HepG2 (cell line): ENCODE measurements around the gene HMCN2. TPM values are rescaled to one million over a fixed set of nuclear protein-coding genes. Genes with fewer than 3 reads are reported as not detected.

Source experiments
- CEBPG ChIP-seq: IDR thresholded peaks from 2 replicates; pipeline ENCODE4 v1.6.1; 2016
- KDM3A ChIP-seq: IDR thresholded peaks from 2 replicates; pipeline ENCODE4 v1.6.1; 2018; ENCODE audit warnings: low read depth, missing compliant biosample characterization
- MIER3 ChIP-seq: IDR thresholded peaks from 2 replicates; pipeline ENCODE4 v1.6.1; 2016; ENCODE audit warnings: missing compliant biosample characterization, borderline replicate concordance
- PAX8 ChIP-seq: sonication (generic); formaldehyde crosslinking; IDR thresholded peaks from 2 replicates; pipeline ENCODE4 v1.8.0; 2022; ENCODE audit warnings: mild to moderate bottlenecking, missing genetic modification reagents, borderline replicate concordance
- PHF20 ChIP-seq: sonication (generic); formaldehyde crosslinking; IDR thresholded peaks from 2 replicates; pipeline ENCODE4 v1.5.0; 2020; ENCODE audit warnings: mild to moderate bottlenecking, missing genetic modification reagents
- PHF5A ChIP-seq: IDR thresholded peaks from one replicate; pipeline ENCODE4 v1.6.1; 2018; ENCODE audit warnings: low read depth, missing genetic modification reagents; ENCODE audit not compliant: unreplicated experiment
- RAD21 ChIP-seq: fragments of 450-650 bp; formaldehyde crosslinking; IDR thresholded peaks from 2 replicates; pipeline ENCODE4 v1.5.0; 2020; ENCODE audit warnings: mild to moderate bottlenecking
- RBAK ChIP-seq: sonication (generic); formaldehyde crosslinking; IDR thresholded peaks from 2 replicates; pipeline ENCODE4 v1.5.1; 2020; ENCODE audit warnings: mild to moderate bottlenecking, missing genetic modification reagents
- TCF12 ChIP-seq, 2 experiments: fragments of 450-650 bp in 1 of 2; sonication (generic) in 1 of 2; formaldehyde crosslinking in 1 of 2; IDR thresholded peaks; 2 replicates each; pipeline versions ENCODE4 v1.6.1 to v1.8.0; 2017 to 2022; ENCODE audit warnings: antibody characterized with exemption in 1 of 2, mild to moderate bottlenecking in 1 of 2, missing genetic modification reagents in 1 of 2, moderate library complexity in 1 of 2
- XRCC5 ChIP-seq: fragments of 200-400 bp; formaldehyde crosslinking; optimal IDR thresholded peaks from 2 replicates; pipeline ENCODE3; 2017; ENCODE audit warnings: mild to moderate bottlenecking, low read length
- ZNF24 ChIP-seq: fragments of 450-650 bp; IDR thresholded peaks from 2 replicates; pipeline ENCODE4 v1.6.1; 2017; ENCODE audit warnings: antibody characterized with exemption, mild to moderate bottlenecking
- ZNF256 ChIP-seq: sonication (generic); formaldehyde crosslinking; conservative IDR thresholded peaks from 2 replicates; pipeline ENCODE4 v1.4.0; 2020; ENCODE audit warnings: missing genetic modification reagents
- ZNF484 ChIP-seq: sonication (generic); formaldehyde crosslinking; IDR thresholded peaks from 2 replicates; pipeline ENCODE4 v1.5.1; 2020; ENCODE audit warnings: mild to moderate bottlenecking, low read depth, missing genetic modification reagents, borderline replicate concordance
- ZNF768 ChIP-seq: sonication (generic); formaldehyde crosslinking; IDR thresholded peaks from 2 replicates; pipeline ENCODE4 v1.4.0; 2020; ENCODE audit warnings: missing genetic modification reagents
- polyA plus RNA-seq, 8 experiments: library from polyadenylated mRNA; depleted of rRNA in 3 of 8; stranded (reverse) in 7 of 8; unstranded in 1 of 8; fragments of >200 nt; fragmentation: Illumina TruSeq in 4 of 8; extraction: Trizol in 4 of 8; gene quantifications; 2 replicates each; pipeline versions ENCODE4 v1.2.1 to v1.2.3, GENCODE V29; 2011 to 2016; ENCODE audit warnings: low read depth in 4 of 8, missing spikeins in 1 of 8, mixed read lengths in 1 of 8; ENCODE audit not compliant: insufficient read depth in 1 of 8
- total RNA-seq, 5 experiments: library from RNA; depleted of rRNA; stranded (reverse); fragments of >200 nt; fragmentation: Illumina TruSeq; extraction: Trizol; gene quantifications; 2 replicates each; pipeline ENCODE4 v1.2.3, GENCODE V29; 2016; ENCODE audit warnings: low read depth in 1 of 5
- TF ChIP-seq, protein P1 (sequence below): sonication (generic); formaldehyde crosslinking; IDR thresholded peaks from one replicate; pipeline ENCODE4 v1.5.1; 2020; ENCODE audit warnings: mild to moderate bottlenecking, missing genetic modification reagents; ENCODE audit errors: not compliant biosample characterization
- TF ChIP-seq, protein P2 (sequence below): sonication (generic); formaldehyde crosslinking; IDR thresholded peaks from 2 replicates; pipeline ENCODE4 v1.4.0; 2020; ENCODE audit warnings: missing genetic modification reagents
- TF ChIP-seq, protein P3 (sequence below): sonication (generic); formaldehyde crosslinking; IDR thresholded peaks from 2 replicates; pipeline ENCODE4 v1.4.0; 2020; ENCODE audit warnings: missing genetic modification reagents; ENCODE audit errors: not compliant biosample characterization
- TF ChIP-seq, protein P4 (sequence below): sonication (generic); formaldehyde crosslinking; IDR thresholded peaks from 2 replicates; pipeline ENCODE4 v1.5.0; 2020; ENCODE audit warnings: missing genetic modification reagents

HMCN2 gene
- total and polyA plus RNA-seq, 2 of the 13 experiments (the other 11 are each of a cell fraction or from before 2014, with no cell fraction given): 0.09 TPM; not detected in 1

DNA sequence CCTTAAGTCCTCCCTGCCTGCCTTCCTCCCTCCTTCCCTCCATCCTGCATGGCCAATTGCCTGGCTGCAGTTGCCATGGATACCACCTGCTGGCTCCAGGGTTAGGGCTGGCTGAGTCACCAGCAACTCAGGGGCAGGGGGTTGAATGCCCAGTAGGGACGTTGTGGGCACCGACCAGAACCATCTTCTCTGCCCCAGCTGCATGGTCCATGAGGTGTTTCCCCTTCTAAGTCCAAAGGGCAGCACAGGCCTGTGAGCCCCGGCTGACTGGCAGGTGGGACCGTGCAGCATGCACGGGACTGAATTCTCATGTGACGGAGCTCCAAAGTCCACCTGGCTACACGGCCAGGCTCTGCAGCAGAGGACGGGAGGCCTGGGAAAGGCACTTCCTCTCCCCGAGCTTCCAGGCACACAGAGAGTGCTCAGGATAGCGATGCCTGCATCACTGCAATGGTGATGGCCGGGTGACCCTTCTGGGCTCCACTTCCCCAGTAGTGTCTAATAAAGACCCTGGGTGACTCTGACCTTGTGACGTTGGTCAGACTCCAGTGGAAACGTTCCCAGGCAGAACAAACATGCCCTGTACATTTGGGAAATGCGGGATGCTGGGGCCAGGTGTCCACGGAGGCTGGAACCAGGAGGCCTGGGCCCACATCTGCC lies 184.9 kb downstream of the HMCN2 start (continued):
- TF ChIP-seq, protein P1, sequence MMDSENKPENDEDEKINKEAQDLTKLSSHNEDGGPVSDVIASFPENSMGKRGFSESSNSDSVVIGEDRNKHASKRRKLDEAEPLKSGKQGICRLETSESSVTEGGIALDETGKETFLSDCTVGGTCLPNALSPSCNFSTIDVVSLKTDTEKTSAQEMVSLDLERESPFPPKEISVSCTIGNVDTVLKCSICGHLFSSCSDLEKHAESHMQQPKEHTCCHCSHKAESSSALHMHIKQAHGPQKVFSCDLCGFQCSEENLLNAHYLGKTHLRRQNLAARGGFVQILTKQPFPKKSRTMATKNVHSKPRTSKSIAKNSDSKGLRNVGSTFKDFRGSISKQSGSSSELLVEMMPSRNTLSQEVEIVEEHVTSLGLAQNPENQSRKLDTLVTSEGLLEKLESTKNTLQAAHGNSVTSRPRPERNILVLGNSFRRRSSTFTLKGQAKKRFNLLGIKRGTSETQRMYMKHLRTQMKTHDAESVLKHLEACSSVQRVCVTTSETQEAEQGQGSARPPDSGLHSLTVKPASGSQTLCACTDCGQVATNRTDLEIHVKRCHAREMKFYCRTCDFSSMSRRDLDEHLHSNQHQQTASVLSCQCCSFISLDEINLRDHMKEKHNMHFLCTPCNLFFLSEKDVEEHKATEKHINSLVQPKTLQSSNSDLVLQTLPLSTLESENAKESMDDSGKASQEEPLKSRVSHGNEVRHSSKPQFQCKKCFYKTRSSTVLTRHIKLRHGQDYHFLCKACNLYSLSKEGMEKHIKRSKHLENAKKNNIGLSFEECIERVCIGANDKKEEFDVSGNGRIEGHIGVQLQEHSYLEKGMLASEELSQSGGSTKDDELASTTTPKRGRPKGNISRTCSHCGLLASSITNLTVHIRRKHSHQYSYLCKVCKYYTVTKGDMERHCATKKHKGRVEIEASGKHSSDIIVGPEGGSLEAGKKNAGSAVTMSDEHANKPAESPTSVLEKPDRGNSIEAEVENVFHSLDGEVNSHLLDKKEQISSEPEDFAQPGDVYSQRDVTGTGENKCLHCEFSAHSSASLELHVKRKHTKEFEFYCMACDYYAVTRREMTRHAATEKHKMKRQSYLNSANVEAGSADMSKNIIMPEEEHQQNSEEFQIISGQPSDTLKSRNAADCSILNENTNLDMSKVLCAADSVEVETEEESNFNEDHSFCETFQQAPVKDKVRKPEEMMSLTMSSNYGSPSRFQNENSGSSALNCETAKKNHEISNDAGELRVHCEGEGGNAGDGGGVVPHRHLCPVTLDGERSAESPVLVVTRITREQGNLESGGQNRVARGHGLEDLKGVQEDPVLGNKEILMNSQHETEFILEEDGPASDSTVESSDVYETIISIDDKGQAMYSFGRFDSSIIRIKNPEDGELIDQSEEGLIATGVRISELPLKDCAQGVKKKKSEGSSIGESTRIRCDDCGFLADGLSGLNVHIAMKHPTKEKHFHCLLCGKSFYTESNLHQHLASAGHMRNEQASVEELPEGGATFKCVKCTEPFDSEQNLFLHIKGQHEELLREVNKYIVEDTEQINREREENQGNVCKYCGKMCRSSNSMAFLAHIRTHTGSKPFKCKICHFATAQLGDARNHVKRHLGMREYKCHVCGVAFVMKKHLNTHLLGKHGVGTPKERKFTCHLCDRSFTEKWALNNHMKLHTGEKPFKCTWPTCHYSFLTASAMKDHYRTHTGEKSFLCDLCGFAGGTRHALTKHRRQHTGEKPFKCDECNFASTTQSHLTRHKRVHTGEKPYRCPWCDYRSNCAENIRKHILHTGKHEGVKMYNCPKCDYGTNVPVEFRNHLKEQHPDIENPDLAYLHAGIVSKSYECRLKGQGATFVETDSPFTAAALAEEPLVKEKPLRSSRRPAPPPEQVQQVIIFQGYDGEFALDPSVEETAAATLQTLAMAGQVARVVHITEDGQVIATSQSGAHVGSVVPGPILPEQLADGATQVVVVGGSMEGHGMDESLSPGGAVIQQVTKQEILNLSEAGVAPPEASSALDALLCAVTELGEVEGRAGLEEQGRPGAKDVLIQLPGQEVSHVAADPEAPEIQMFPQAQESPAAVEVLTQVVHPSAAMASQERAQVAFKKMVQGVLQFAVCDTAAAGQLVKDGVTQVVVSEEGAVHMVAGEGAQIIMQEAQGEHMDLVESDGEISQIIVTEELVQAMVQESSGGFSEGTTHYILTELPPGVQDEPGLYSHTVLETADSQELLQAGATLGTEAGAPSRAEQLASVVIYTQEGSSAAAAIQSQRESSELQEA (CRISPR knock-in tag): no peak
- TF ChIP-seq PHF5A (CRISPR knock-in tag): peak; percentile 64
- peak; percentile 64; the same call in 1 of the 2 replicates for TF ChIP-seq ZNF484 (CRISPR knock-in tag)
- TF ChIP-seq, protein P2, sequence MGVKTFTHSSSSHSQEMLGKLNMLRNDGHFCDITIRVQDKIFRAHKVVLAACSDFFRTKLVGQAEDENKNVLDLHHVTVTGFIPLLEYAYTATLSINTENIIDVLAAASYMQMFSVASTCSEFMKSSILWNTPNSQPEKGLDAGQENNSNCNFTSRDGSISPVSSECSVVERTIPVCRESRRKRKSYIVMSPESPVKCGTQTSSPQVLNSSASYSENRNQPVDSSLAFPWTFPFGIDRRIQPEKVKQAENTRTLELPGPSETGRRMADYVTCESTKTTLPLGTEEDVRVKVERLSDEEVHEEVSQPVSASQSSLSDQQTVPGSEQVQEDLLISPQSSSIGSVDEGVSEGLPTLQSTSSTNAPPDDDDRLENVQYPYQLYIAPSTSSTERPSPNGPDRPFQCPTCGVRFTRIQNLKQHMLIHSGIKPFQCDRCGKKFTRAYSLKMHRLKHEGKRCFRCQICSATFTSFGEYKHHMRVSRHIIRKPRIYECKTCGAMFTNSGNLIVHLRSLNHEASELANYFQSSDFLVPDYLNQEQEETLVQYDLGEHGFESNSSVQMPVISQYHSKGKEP (CRISPR knock-in tag): no peak
- TF ChIP-seq PHF20 (CRISPR knock-in tag): peak; percentile 60; the same call in 1 of the 2 replicates
- TF ChIP-seq, protein P3, sequence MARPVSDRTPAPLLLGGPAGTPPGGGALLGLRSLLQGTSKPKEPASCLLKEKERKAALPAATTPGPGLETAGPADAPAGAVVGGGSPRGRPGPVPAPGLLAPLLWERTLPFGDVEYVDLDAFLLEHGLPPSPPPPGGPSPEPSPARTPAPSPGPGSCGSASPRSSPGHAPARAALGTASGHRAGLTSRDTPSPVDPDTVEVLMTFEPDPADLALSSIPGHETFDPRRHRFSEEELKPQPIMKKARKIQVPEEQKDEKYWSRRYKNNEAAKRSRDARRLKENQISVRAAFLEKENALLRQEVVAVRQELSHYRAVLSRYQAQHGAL (CRISPR knock-in tag): peak; percentile 56
- no peak for TF ChIP-seq RAD21 (CRISPR knock-in tag)
- peak; percentile 86 for TF ChIP-seq KDM3A (CRISPR knock-in tag)
- TF ChIP-seq XRCC5: peak; percentile 92
- TF ChIP-seq ZNF256 (CRISPR knock-in tag): peak; percentile 93
- peak; percentile 78; the same call in 1 of the 2 replicates for TF ChIP-seq MIER3 (CRISPR knock-in tag)
- 0 out of 2 replicates have a peak, but pooled peaks have one; percentile 47 for TF ChIP-seq RBAK (CRISPR knock-in tag)
- TF ChIP-seq TCF12 (IDR thresholded peaks at IDR 0.05): no peak
- TF ChIP-seq TCF12 (CRISPR knock-in tag; IDR thresholded peaks at IDR 0.05): no peak; the same call in 1 of the 2 replicates
- TF ChIP-seq CEBPG: peak; percentile 56
- TF ChIP-seq, protein P4, sequence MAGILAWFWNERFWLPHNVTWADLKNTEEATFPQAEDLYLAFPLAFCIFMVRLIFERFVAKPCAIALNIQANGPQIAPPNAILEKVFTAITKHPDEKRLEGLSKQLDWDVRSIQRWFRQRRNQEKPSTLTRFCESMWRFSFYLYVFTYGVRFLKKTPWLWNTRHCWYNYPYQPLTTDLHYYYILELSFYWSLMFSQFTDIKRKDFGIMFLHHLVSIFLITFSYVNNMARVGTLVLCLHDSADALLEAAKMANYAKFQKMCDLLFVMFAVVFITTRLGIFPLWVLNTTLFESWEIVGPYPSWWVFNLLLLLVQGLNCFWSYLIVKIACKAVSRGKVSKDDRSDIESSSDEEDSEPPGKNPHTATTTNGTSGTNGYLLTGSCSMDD (CRISPR knock-in tag): 0 out of 2 replicates have a peak, but pooled peaks have one; percentile 35
- TF ChIP-seq ZNF768: no peak; the same call in 1 of the 2 replicates
- peak; percentile 89; the same call in 1 of the 2 replicates for TF ChIP-seq PAX8 (CRISPR knock-in tag)
- TF ChIP-seq ZNF24: no peak
